ENCODE data around the gene BANK1. TPM values are rescaled to one million over a fixed set of nuclear protein-coding genes. Genes with fewer than 3 reads are reported as not detected.

The BANK1 gene, protein sequence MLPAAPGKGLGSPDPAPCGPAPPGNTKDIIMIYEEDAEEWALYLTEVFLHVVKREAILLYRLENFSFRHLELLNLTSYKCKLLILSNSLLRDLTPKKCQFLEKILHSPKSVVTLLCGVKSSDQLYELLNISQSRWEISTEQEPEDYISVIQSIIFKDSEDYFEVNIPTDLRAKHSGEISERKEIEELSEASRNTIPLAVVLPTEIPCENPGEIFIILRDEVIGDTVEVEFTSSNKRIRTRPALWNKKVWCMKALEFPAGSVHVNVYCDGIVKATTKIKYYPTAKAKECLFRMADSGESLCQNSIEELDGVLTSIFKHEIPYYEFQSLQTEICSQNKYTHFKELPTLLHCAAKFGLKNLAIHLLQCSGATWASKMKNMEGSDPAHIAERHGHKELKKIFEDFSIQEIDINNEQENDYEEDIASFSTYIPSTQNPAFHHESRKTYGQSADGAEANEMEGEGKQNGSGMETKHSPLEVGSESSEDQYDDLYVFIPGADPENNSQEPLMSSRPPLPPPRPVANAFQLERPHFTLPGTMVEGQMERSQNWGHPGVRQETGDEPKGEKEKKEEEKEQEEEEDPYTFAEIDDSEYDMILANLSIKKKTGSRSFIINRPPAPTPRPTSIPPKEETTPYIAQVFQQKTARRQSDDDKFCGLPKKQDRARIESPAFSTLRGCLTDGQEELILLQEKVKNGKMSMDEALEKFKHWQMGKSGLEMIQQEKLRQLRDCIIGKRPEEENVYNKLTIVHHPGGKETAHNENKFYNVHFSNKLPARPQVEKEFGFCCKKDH
- 10 to 100 TPM in 1 of 2 donors, 1 to 10 TPM in 1; 4.9 to 12.4 TPM for total RNA-seq
- long read RNA-seq, donor 1, partial matches to known transcripts, result 0 of 2 reads
- long read RNA-seq, donor 1, other reads (novel, unspliced or antisense), result 2 of 2 reads
- long read RNA-seq, donor 2, partial matches to known transcripts, result 0 of 5 reads
- long read RNA-seq, donor 2, other reads (novel, unspliced or antisense), result 5 of 5 reads

DNA sequence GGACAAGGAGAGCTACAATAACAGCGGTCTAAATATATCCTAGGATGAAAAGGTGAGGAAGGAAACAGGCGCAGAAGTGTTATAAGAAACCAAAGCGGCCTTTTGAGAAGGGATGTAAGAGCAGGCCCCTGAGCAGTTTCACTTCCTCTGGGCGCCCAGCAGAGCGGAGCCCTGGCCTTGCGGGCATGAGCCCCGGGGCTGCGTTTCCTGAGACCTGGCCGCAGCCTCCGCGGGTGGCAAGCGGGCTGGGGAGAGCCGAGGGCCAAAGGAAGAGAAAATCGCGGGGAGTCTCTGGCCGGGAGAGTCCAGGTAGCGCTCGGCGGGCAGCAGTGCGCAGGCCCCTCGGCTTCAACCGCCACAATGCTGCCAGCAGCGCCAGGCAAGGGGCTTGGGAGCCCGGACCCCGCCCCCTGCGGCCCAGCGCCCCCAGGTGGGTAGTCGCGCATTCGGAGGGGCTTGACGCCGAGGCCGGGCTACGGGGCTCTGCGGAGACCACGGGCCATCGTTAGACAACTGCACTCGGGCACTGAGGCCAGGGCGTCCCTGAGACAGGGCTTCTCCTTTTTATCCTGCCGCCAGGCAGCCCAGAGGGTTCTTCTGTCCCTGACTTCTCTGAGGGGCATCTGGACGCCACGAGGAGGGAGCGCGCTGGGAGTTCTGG lies at the start of gene BANK1:
Gene BANK1, plus strand, starts transcription at position 210 of the 661 bp plus-strand sequence. Its CDS starts 151 bp downstream, at position 361.
- intact Hi-C loops (cut with DNase I), result no loop called here
- peak; percentile 82 for DNase-seq (ENCODE audit: low spot score)

DNA sequence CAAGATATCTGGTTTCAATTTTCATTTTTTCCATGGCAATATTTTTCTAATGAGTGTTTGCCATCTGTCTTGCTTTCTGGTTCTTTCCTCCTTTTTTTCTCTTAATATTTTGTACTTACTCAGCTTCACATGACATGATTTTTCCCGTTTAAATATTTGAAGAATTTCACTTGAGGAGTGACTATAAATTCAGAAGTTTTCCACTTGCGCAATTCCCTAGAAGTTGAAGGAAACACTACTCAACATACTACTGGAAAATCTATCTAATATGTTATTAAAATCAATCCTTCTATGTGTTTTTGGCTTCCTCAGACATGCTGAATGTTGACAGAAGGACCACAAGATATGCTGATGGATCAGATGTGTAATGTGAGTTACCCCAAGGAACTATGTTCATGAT lies 36.8 kb upstream of the BANK1 start:
- intact Hi-C loops (cut with DNase I), result no loop called here
- no peak for DNase-seq (ENCODE audit: low spot score)

DNA sequence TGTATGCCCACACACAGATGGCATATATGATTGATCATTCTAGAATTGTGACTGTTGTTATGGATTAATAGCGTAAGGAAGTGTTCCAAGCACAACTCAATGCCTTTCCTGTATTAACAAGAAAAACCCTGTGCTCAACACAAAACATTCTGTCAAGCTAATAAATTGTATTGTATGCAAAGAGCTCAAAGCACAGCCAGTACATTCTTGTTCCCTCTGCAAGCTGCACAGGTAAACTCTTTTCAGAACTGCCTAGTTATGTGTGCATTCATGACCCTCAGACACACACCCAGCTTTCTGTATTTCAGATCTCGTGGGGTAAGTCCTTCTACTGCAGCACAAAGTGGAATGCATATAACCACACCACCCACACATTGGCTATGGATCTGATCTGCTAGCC lies 34.3 kb upstream of the BANK1 start:
- intact Hi-C loops (cut with DNase I), result no loop called here
- DNase-seq (ENCODE audit: low spot score), result no peak

GRCh38 chr4:101761405-101761804 lies 29.1 kb upstream of the BANK1 start:
- intact Hi-C loops (cut with DNase I), result no loop called here

GRCh38 chr4:101762025-101762424 lies 28.5 kb upstream of the BANK1 start:
- no peak for DNase-seq (ENCODE audit: low spot score)
- intact Hi-C loops (cut with DNase I), result no loop called here

More at GRCh38 chr4:101761405-101761804, 29.1 kb upstream of the BANK1 start:
- DNase-seq (ENCODE audit: low spot score), result no peak

GRCh38 chr4:101762534-101762933 lies 28.0 kb upstream of the BANK1 start:
- DNase-seq (ENCODE audit: low spot score), result no peak

GRCh38 chr4:101763576-101763975 lies 27.0 kb upstream of the BANK1 start:
- intact Hi-C loops (cut with DNase I), result no loop called here
- no peak for DNase-seq (ENCODE audit: low spot score)

More at GRCh38 chr4:101762534-101762933, 28.0 kb upstream of the BANK1 start:
- intact Hi-C loops (cut with DNase I), result no loop called here

- intact Hi-C loops (cut with DNase I), result no loop called here
- no peak for DNase-seq (ENCODE audit: low spot score)
Observed at GRCh38 chr4:101774807-101775206, 15.7 kb upstream of the BANK1 start.

DNA sequence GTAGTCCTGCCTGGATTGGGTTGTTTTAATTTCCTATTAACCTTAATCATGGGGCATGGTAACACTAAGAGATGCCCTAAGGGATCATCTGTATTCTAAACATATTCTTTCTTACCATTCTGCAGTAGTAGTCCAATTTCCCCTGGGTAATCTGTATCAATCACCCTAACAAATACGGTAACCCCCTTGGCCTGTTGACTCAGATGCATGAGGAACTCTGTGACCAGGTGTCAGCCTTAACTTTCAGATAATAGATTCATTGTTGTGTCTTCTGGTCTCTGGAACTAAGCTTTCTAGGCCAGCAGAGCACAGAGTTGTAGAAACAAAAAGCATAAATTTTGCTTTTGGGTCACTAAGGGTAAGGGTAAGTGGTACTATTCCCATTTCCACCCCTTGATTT lies 13.1 kb upstream of the BANK1 start:
- DNase-seq (ENCODE audit: low spot score), result no peak
- intact Hi-C loops (cut with DNase I), result no loop called here

DNA sequence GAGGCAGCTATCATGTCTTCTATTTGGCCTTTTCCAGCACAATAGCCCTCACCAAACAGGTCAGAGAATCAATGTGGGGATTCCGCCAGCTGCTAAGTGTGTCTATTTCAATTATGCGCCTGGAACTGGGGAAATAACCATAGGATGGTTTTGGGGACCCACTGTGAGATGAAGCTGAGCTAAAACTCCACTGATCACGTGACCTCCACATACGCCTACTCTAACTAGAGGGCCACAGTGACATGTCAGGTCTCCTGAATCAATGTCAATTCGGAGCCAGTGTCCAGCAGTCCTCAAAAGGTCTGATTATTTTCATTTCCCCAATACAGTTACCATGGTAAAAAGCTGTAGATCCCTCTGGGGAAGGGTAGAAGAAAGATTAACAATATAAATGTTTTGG lies 10.2 kb upstream of the BANK1 start:
- no peak for DNase-seq (ENCODE audit: low spot score)
- intact Hi-C loops (cut with DNase I), result no loop called here

DNA sequence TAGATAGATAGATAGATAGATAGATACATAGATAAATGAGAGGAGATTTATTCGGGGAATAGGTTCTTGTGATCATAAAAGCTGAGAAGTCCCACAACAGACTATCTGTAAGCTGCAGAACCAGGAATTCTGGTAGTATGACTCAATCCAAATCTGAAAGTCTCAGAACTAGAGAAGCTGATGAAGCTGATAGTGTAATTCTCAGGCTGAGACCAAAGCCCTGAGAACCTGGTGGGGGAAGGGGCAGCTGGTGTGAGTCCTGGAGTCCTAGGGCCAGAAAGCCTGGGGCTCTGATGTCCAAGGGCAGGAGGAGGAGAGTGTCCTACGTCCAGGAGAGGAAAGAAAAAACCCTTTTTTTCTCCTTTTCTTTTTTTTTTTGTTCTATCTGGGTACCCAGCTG lies 8.0 kb upstream of the BANK1 start:
- intact Hi-C loops (cut with DNase I), result no loop called here
- DNase-seq (ENCODE audit: low spot score), result no peak

DNA sequence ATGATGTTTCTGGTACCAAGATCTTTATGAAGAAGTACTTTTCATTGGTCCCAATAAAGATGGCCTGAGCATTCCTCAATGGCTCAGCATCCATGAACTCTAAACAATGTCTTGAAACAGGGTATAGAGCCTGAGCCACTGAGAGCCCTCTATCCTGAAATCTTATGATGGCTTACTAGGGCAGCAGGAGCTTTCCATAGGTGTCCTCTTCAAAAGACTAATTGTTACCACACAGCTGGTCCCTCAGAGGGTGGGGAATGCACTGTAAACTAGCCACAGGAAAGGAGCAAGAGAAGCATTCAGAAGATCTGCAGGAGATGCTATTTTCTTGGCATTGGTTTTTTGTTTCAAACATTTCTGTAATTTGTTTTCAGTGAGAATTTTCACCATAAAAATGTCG lies 5.6 kb upstream of the BANK1 start:
- intact Hi-C loops (cut with DNase I), result no loop called here
- DNase-seq (ENCODE audit: low spot score), result no peak

- intact Hi-C loops (cut with DNase I), result no loop called here
- DNase-seq (ENCODE audit: low spot score), result no peak
Observed at GRCh38 chr4:101785486-101785885, 5.0 kb upstream of the BANK1 start.

GRCh38 chr4:101787701-101788316 lies 2.7 kb upstream of the BANK1 start:
- no peak for DNase-seq (ENCODE audit: low spot score)
- intact Hi-C loops (cut with DNase I), result no loop called here

- intact Hi-C loops (cut with DNase I), result no loop called here
- no peak for DNase-seq (ENCODE audit: low spot score)
Observed at GRCh38 chr4:101791182-101791558, 640 bp downstream of the BANK1 start.

DNA sequence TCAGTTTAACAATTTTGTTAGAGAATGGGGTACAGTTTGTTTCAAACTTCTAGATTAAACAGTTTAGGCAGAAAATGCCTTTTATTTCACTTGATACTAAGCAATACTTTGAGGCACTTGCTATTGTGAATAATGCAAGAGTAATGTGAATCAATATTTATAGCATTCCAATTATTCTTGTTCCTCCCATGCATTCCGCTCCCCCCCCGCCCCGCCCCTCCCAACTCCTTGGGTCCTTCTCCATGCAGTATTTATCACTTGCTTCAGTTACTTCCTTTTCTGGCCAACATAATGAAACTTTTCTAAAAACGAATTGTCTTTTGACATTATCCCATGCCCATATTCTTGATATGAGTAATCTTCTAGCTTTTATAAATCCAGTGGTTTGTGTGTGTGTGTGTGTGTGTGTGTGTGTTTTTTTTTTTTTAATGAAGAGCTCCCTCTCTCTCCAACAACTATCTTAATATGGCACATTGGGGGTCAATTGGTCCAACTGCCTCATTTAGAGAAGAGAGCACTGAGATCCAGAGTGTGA lies 1.6 kb downstream of the BANK1 start:
- intact Hi-C loops (cut with DNase I), result no loop called here
- no peak for DNase-seq (ENCODE audit: low spot score)

GRCh38 chr4:101793397-101793796 lies 2.9 kb downstream of the BANK1 start:
- no peak for DNase-seq (ENCODE audit: low spot score)
- intact Hi-C loops (cut with DNase I), result no loop called here

GRCh38 chr4:101794806-101795205 lies 4.3 kb downstream of the BANK1 start:
- no peak for DNase-seq (ENCODE audit: low spot score)
- intact Hi-C loops (cut with DNase I), result no loop called here

GRCh38 chr4:101795704-101796103 lies 5.2 kb downstream of the BANK1 start:
- no peak for DNase-seq (ENCODE audit: low spot score)
- intact Hi-C loops (cut with DNase I), result no loop called here

Data from posterior vena cava (tissue), 2 donors.